ENCODE measurements around the gene UBR3. TPM values are rescaled to one million over a fixed set of nuclear protein-coding genes. Genes with fewer than 3 reads are reported as not detected.

The UBR3 gene
- total and polyA plus RNA-seq, 5 donors from 2014 or later, result 8.1 to 45.1 (median 9.6) TPM

DNA sequence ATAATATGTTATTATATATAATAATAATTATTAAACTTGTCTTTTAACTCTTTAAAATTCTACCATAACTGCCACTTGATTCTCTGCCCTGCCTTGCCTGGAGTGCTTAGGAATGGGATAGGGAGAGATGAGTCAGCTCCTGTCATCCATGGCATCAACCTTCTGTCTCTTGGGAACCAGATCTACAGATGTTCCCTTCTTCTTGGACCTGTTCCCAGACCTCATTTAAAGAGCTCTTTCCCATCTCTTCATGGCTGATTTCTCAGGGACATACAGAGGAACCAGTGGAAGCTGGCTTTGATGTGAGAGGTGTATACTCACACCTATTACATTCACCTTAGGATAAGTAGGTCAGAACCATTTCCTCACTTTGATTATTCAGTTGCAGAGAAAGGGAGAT is 195.4 kb downstream of the UBR3 start:
- no peak for DNase-seq
- no peak for ATAC-seq (ENCODE audit: low read depth in 2 of 2)
- no peak overlapping the region for H3K4me3 ChIP-seq (ENCODE audit: low read depth, low read length)
- H3K27me3 ChIP-seq (ENCODE audit: control insufficient read depth, insufficient read depth, low read length), result no peaks in the 10 kb centered on the region
- H3K4me1 Mint-ChIP-seq, result peaks cover 0 to 4% (median 0%) of the 10 kb centered on the region in 4 donors
- H3K9me3 ChIP-seq (ENCODE audit: control insufficient read depth in 2 of 2, low read length in 2 of 2), result no peaks in the 10 kb centered on the region
- H3K9me3 Mint-ChIP-seq, result no peaks in the 10 kb centered on the region
- peaks cover 8% of the 10 kb centered on the region for H3K36me3 ChIP-seq (ENCODE audit: control insufficient read depth, insufficient read depth, low read length)
- H3K27ac Mint-ChIP-seq, result no peak overlapping the region
- peaks cover 31% of the 10 kb centered on the region for H3K36me3 Mint-ChIP-seq
- no peaks in the 10 kb centered on the region for H3K4me1 ChIP-seq (ENCODE audit: control insufficient read depth, insufficient read depth, low read length, poor library complexity, severe bottlenecking)
- H3K4me3 Mint-ChIP-seq, result no peak overlapping the region
- H3K27me3 Mint-ChIP-seq, result no peaks in the 10 kb centered on the region
- no peak overlapping the region for H3K27ac ChIP-seq (ENCODE audit: insufficient read depth, low read length, poor library complexity, severe bottlenecking)

- Histone ChIP-seq H3K36me3 (ENCODE audit: control insufficient read depth, insufficient read depth, low read length) (peaks cover 13% of the 10 kb centered on the region), H3K9me3 (ENCODE audit: control insufficient read depth in 2 of 2, low read length in 2 of 2) (no peaks in the 10 kb centered on the region), H3K27me3 (ENCODE audit: control insufficient read depth, insufficient read depth, low read length) (no peaks in the 10 kb centered on the region), H3K27ac (ENCODE audit: insufficient read depth, low read length, poor library complexity, severe bottlenecking) (no peak overlapping the region), H3K4me1 (ENCODE audit: control insufficient read depth, insufficient read depth, low read length, poor library complexity, severe bottlenecking) (no peaks in the 10 kb centered on the region), H3K4me3 (ENCODE audit: low read depth, low read length) (no peak overlapping the region)
- DNase-seq (no peak), ATAC-seq (ENCODE audit: low read depth in 2 of 2) (no peak)
- Mint-ChIP-seq H3K4me1 (no peaks in the 10 kb centered on the region), H3K4me3 (no peak overlapping the region), H3K36me3 (peaks cover 31% of the 10 kb centered on the region), H3K9me3 (no peaks in the 10 kb centered on the region), H3K27me3 (no peaks in the 10 kb centered on the region), H3K27ac (no peak overlapping the region)
Observed at GRCh38 chr2:170024721-170025120, 197.5 kb downstream of the UBR3 start.

DNA sequence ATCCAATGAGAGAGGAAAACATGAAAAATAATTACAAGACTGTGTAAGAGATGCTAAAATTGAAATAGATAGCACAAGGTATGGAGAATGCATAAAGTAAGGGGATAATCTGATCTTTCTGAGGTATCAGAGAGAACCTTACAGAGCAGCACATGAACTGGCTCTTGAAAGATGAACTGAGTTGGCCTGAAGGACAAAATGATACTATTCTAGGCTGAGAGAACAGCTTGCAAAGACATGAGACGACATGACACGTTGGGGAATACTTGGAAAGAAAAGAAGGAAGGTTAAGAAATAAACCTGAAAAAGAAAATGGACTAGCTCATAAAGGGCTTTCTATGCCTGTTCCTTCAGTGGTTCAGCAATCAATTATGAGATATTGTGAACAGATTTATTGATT is 198.0 kb downstream of the UBR3 start:
- Mint-ChIP-seq H3K27ac (no peak overlapping the region), H3K4me1 (no peaks in the 10 kb centered on the region), H3K36me3 (peaks cover 33% of the 10 kb centered on the region), H3K4me3 (no peak overlapping the region), H3K9me3 (no peaks in the 10 kb centered on the region), H3K27me3 (no peaks in the 10 kb centered on the region)
- Histone ChIP-seq H3K27me3 (ENCODE audit: control insufficient read depth, insufficient read depth, low read length) (no peaks in the 10 kb centered on the region), H3K4me1 (ENCODE audit: control insufficient read depth, insufficient read depth, low read length, poor library complexity, severe bottlenecking) (no peaks in the 10 kb centered on the region), H3K36me3 (ENCODE audit: control insufficient read depth, insufficient read depth, low read length) (peaks cover 13% of the 10 kb centered on the region), H3K4me3 (ENCODE audit: low read depth, low read length) (no peak overlapping the region), H3K9me3 (ENCODE audit: control insufficient read depth in 2 of 2, low read length in 2 of 2) (no peaks in the 10 kb centered on the region), H3K27ac (ENCODE audit: insufficient read depth, low read length, poor library complexity, severe bottlenecking) (no peak overlapping the region)
- no peak for DNase-seq
- no peak for ATAC-seq (ENCODE audit: low read depth in 2 of 2)

GRCh38 chr2:170026361-170026760 is 199.1 kb downstream of the UBR3 start:
- H3K36me3 Mint-ChIP-seq, result peaks cover 33% of the 10 kb centered on the region
- Histone ChIP-seq H3K36me3 (ENCODE audit: control insufficient read depth, insufficient read depth, low read length) (peaks cover 14% of the 10 kb centered on the region), H3K4me1 (ENCODE audit: control insufficient read depth, insufficient read depth, low read length, poor library complexity, severe bottlenecking) (no peaks in the 10 kb centered on the region), H3K27ac (ENCODE audit: insufficient read depth, low read length, poor library complexity, severe bottlenecking) (no peak overlapping the region), H3K27me3 (ENCODE audit: control insufficient read depth, insufficient read depth, low read length) (no peaks in the 10 kb centered on the region), H3K9me3 (ENCODE audit: control insufficient read depth in 2 of 2, low read length in 2 of 2) (no peaks in the 10 kb centered on the region), H3K4me3 (ENCODE audit: low read depth, low read length) (no peak overlapping the region)
- DNase-seq (no peak), ATAC-seq (ENCODE audit: low read depth in 2 of 2) (no peak)
- peaks cover 0 to 4% (median 0%) of the 10 kb centered on the region in 7 donors for H3K9me3 Mint-ChIP-seq
- H3K4me3 Mint-ChIP-seq, result no peak overlapping the region
- no peak overlapping the region for H3K27ac Mint-ChIP-seq
- no peaks in the 10 kb centered on the region for H3K27me3 Mint-ChIP-seq
- no peaks in the 10 kb centered on the region for H3K4me1 Mint-ChIP-seq

- Mint-ChIP-seq H3K27me3 (no peaks in the 10 kb centered on the region), H3K36me3 (peaks cover 35% of the 10 kb centered on the region), H3K9me3 (peaks cover 0 to 4% (median 0%) of the 10 kb centered on the region in 7 donors), H3K4me3 (no peak overlapping the region), H3K27ac (no peak overlapping the region), H3K4me1 (no peaks in the 10 kb centered on the region)
- ATAC-seq (ENCODE audit: low read depth in 2 of 2) (no peak), DNase-seq (no peak)
- no peak overlapping the region for H3K27ac ChIP-seq (ENCODE audit: insufficient read depth, low read length, poor library complexity, severe bottlenecking)
- peaks cover 13% of the 10 kb centered on the region for H3K36me3 ChIP-seq (ENCODE audit: control insufficient read depth, insufficient read depth, low read length)
- H3K4me3 ChIP-seq (ENCODE audit: low read depth, low read length), result no peak overlapping the region
- no peaks in the 10 kb centered on the region for H3K4me1 ChIP-seq (ENCODE audit: control insufficient read depth, insufficient read depth, low read length, poor library complexity, severe bottlenecking)
- no peaks in the 10 kb centered on the region for H3K27me3 ChIP-seq (ENCODE audit: control insufficient read depth, insufficient read depth, low read length)
- no peaks in the 10 kb centered on the region for H3K9me3 ChIP-seq (ENCODE audit: control insufficient read depth in 2 of 2, low read length in 2 of 2)
Observed at GRCh38 chr2:170029551-170029950, 202.3 kb downstream of the UBR3 start.

GRCh38 chr2:170030040-170030439 is 202.8 kb downstream of the UBR3 start:
- Histone ChIP-seq H3K36me3 (ENCODE audit: control insufficient read depth, insufficient read depth, low read length) (peaks cover 13% of the 10 kb centered on the region), H3K27me3 (ENCODE audit: control insufficient read depth, insufficient read depth, low read length) (no peaks in the 10 kb centered on the region), H3K4me1 (ENCODE audit: control insufficient read depth, insufficient read depth, low read length, poor library complexity, severe bottlenecking) (no peaks in the 10 kb centered on the region), H3K9me3 (ENCODE audit: control insufficient read depth in 2 of 2, low read length in 2 of 2) (no peaks in the 10 kb centered on the region), H3K4me3 (ENCODE audit: low read depth, low read length) (no peak overlapping the region), H3K27ac (ENCODE audit: insufficient read depth, low read length, poor library complexity, severe bottlenecking) (no peak overlapping the region)
- no peak overlapping the region for H3K4me3 Mint-ChIP-seq
- peaks cover 0 to 4% (median 0%) of the 10 kb centered on the region in 7 donors for H3K9me3 Mint-ChIP-seq
- H3K27ac Mint-ChIP-seq, result no peak overlapping the region
- ATAC-seq (ENCODE audit: low read depth in 2 of 2), result no peak
- peaks cover 37% of the 10 kb centered on the region for H3K36me3 Mint-ChIP-seq
- peaks cover 0 to under 1% (median 0%) of the 10 kb centered on the region in 4 donors for H3K4me1 Mint-ChIP-seq
- no peak for DNase-seq
- H3K27me3 Mint-ChIP-seq, result no peaks in the 10 kb centered on the region

DNA sequence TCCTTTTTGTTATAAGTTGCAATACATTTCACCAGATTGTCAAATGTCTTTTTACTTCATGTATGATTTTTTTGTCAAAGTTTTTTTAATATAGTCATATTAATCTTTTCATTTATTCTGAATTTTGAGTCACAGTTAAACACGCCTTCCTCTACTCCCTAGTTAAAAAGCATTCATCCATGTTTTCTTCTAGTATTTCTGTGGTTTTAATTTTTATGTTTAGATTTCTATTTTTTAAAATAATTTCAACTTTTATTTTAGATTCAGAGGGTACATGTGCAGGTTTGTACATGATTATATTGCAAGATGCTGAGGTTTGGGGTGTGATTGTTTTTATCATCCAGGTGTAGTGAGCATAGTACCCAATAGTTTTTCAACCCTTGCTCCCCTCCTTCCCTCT is 204.0 kb downstream of the UBR3 start:
- no peaks in the 10 kb centered on the region for H3K4me1 ChIP-seq (ENCODE audit: control insufficient read depth, insufficient read depth, low read length, poor library complexity, severe bottlenecking)
- peaks cover 0 to 12% (median 0%) of the 10 kb centered on the region in 4 donors for H3K4me1 Mint-ChIP-seq

DNA sequence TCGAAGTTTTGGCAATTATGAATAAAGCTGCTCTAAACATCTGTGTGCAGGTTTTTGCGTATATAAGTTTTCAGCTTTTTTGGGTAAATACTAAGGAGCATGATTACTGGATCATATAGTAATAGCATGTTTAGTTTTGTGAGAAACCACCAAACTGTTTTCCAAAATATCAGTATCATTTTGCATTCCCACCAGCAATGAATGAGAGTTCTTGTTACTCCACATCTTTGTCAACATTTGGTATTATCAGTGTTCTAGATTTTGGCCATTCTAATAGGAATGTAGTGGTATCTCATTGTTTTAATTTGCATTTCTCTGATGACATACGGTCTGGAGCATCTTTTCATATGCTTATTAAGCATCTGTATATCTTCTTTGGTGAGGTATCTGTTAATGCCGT is 207.3 kb downstream of the UBR3 start:
- no peak overlapping the region for H3K27ac ChIP-seq (ENCODE audit: insufficient read depth, low read length, poor library complexity, severe bottlenecking)
- H3K27me3 ChIP-seq (ENCODE audit: control insufficient read depth, insufficient read depth, low read length), result no peaks in the 10 kb centered on the region
- Mint-ChIP-seq H3K4me1 (peaks cover 0 to 16% (median 0%) of the 10 kb centered on the region in 4 donors), H3K9me3 (peaks cover 0 to 4% (median 0%) of the 10 kb centered on the region in 7 donors), H3K27ac (no peak overlapping the region), H3K27me3 (no peaks in the 10 kb centered on the region), H3K36me3 (peaks cover 46% of the 10 kb centered on the region), H3K4me3 (no peak overlapping the region)
- H3K9me3 ChIP-seq (ENCODE audit: control insufficient read depth in 2 of 2, low read length in 2 of 2), result no peaks in the 10 kb centered on the region
- no peak overlapping the region for H3K4me3 ChIP-seq (ENCODE audit: low read depth, low read length)
- DNase-seq (no peak), ATAC-seq (ENCODE audit: low read depth in 2 of 2) (no peak)
- H3K4me1 ChIP-seq (ENCODE audit: control insufficient read depth, insufficient read depth, low read length, poor library complexity, severe bottlenecking), result no peaks in the 10 kb centered on the region
- peaks cover 12% of the 10 kb centered on the region for H3K36me3 ChIP-seq (ENCODE audit: control insufficient read depth, insufficient read depth, low read length)

More for the DNA sequence above, 204.0 kb downstream of the UBR3 start:
- H3K9me3 Mint-ChIP-seq, result peaks cover 0 to 4% (median 0%) of the 10 kb centered on the region in 7 donors
- H3K4me3 Mint-ChIP-seq, result no peak overlapping the region
- Histone ChIP-seq H3K27me3 (ENCODE audit: control insufficient read depth, insufficient read depth, low read length) (no peaks in the 10 kb centered on the region), H3K36me3 (ENCODE audit: control insufficient read depth, insufficient read depth, low read length) (peaks cover 13% of the 10 kb centered on the region), H3K4me3 (ENCODE audit: low read depth, low read length) (no peak overlapping the region), H3K9me3 (ENCODE audit: control insufficient read depth in 2 of 2, low read length in 2 of 2) (no peaks in the 10 kb centered on the region), H3K27ac (ENCODE audit: insufficient read depth, low read length, poor library complexity, severe bottlenecking) (no peak overlapping the region)
- DNase-seq (no peak), ATAC-seq (ENCODE audit: low read depth in 2 of 2) (no peak)
- no peaks in the 10 kb centered on the region for H3K27me3 Mint-ChIP-seq
- peaks cover 45% of the 10 kb centered on the region for H3K36me3 Mint-ChIP-seq
- no peak overlapping the region for H3K27ac Mint-ChIP-seq

Data from CD4-positive, CD25-positive, alpha-beta regulatory T cell (primary cell).